Kasumi-1 (cell line): ENCODE data around the gene NLRP11.

Experiments used
- DNase-seq, 2 experiments: peaks; one replicate each; lab custom pipeline; 2025; lab: John Stamatoyannopoulos, UW

NLRP11 gene

GRCh38 chr19:55831846-55832245 lies at the start of gene NLRP11:
TSS of gene NLRP11 (minus strand) at chr19:55831999. CDS start at chr19:55818174, 13,825 bp downstream.
- DNase-seq, result no peak

GRCh38 chr19:55877211-55877610 lies 45.4 kb upstream of the NLRP11 start:
- DNase-seq, result no peak

- no peak for DNase-seq
These were observed 38.9 kb upstream of the NLRP11 start for GRCh38 chr19:55870736-55871135.

GRCh38 chr19:55867101-55867500 lies 35.3 kb upstream of the NLRP11 start:
- DNase-seq, result no peak

- no peak for DNase-seq
These were observed 34.7 kb upstream of the NLRP11 start for GRCh38 chr19:55866521-55866920.

GRCh38 chr19:55858969-55859368 lies 27.2 kb upstream of the NLRP11 start:
- no peak for DNase-seq

GRCh38 chr19:55858401-55858800 lies 26.6 kb upstream of the NLRP11 start:
- DNase-seq, result no peak

GRCh38 chr19:55857974-55858373 lies 26.2 kb upstream of the NLRP11 start:
- no peak for DNase-seq

- peak; percentile 21 to 32 for DNase-seq
These were observed 25.4 kb upstream of the NLRP11 start for GRCh38 chr19:55857149-55857548.

- DNase-seq, result no peak
These were observed 23.4 kb upstream of the NLRP11 start for GRCh38 chr19:55855160-55855559.

- DNase-seq, result no peak
These were observed 7.1 kb upstream of the NLRP11 start for GRCh38 chr19:55838906-55839305.

GRCh38 chr19:55838251-55838650 lies 6.5 kb upstream of the NLRP11 start:
- no peak for DNase-seq

- DNase-seq, result no peak
These were observed 4.5 kb upstream of the NLRP11 start, which contains the start of gene NLRP4 for GRCh38 chr19:55836340-55836739. TSS of gene NLRP4 (plus strand) at chr19:55836540. CDS start at chr19:55852081, 15,541 bp downstream.

- DNase-seq, result no peak
These were observed 877 bp upstream of the NLRP11 start for GRCh38 chr19:55832676-55833075.

GRCh38 chr19:55830656-55831055 lies 1.1 kb downstream of the NLRP11 start:
- no peak for DNase-seq

- DNase-seq, result no peak
These were observed 11.8 kb downstream of the NLRP11 start for GRCh38 chr19:55820037-55820436.

- DNase-seq, result no peak
These were observed 17.9 kb downstream of the NLRP11 start for GRCh38 chr19:55813906-55814305.

GRCh38 chr19:55812449-55812848 lies 19.4 kb downstream of the NLRP11 start:
- DNase-seq, result no peak

GRCh38 chr19:55811340-55811739 lies 20.5 kb downstream of the NLRP11 start:
- DNase-seq, result no peak

- DNase-seq, result peak; percentile 57 to 58
These were observed 22.3 kb downstream of the NLRP11 start for GRCh38 chr19:55809381-55810058.

GRCh38 chr19:55802281-55802680 lies 29.5 kb downstream of the NLRP11 start:
- DNase-seq, result no peak

- DNase-seq, result no peak
These were observed 30.4 kb downstream of the NLRP11 start for GRCh38 chr19:55801416-55801815.

GRCh38 chr19:55795021-55795420 lies 36.8 kb downstream of the NLRP11 start:
- no peak for DNase-seq

GRCh38 chr19:55781112-55781511 lies 50.7 kb downstream of the NLRP11 start:
- no peak for DNase-seq
